ENCODE measurements around the gene ELOVL5.
"Not testable (repeated sequence)": the region's sequence is repeated elsewhere in the genome, so short reads cannot be mapped to it uniquely, and the experiment has no call there.

- TF ChIP-seq CTCF, POLR2A (IDR thresholded peaks at IDR 0.05): not testable (repeated sequence)
These were observed 2.7 kb downstream of the ELOVL5 start for GRCh38 chr6:53346049-53346448.

All from thyroid gland (tissue), 4 donors.